Sigmoid colon (tissue), 7 donors: ENCODE data around the gene MARK4. TPM values are rescaled to one million over a fixed set of nuclear protein-coding genes. Genes with fewer than 3 reads are reported as not detected.
"Not testable (repeated sequence)": the region's sequence is repeated elsewhere in the genome, so short reads cannot be mapped to it uniquely, and the experiment has no call there.

ENCODE experiments used
- DNase-seq: peaks from one replicate; pipeline ENCODE4 v3.0.0-alpha.2; 2019
- H3K27ac ChIP-seq, 4 donors: fragments of 200-600 bp; sonication (generic); one replicate each; pipeline ENCODE4 v1.5.1; 2016 to 2019; ENCODE audit warnings: mild to moderate bottlenecking in 1 of 4
- H3K27me3 ChIP-seq, 3 donors: fragments of 200-600 bp; sonication (generic); one replicate each; pipeline ENCODE4 v1.5.1; 2019; ENCODE audit warnings: mild to moderate bottlenecking in 1 of 3
- H3K36me3 ChIP-seq, 4 donors: fragments of 200-600 bp; sonication (generic); one replicate each; pipeline ENCODE4 v1.5.1; 2016 to 2019
- H3K4me1 ChIP-seq, 4 donors: fragments of 200-600 bp; sonication (generic); one replicate each; pipeline ENCODE4 v1.5.1; 2017 to 2019
- H3K4me3 ChIP-seq, 4 donors: fragments of 200-600 bp; sonication (generic); one replicate each; pipeline ENCODE4 v1.5.1; 2017 to 2019; ENCODE audit warnings: mild to moderate bottlenecking in 2 of 4, moderate library complexity in 1 of 4
- H3K9me3 ChIP-seq, 4 donors: fragments of 200-600 bp in 3 of 4; sonication (generic) in 3 of 4; one replicate each; pipeline versions ENCODE4 v1.5.1 to v1.6.1; 2013 to 2019
- CTCF ChIP-seq, 4 experiments: fragments of 450-650 bp in 3 of 4; fragments of 200-600 bp in 1 of 4; IDR thresholded peaks; one replicate each; pipeline ENCODE4 v1.5.1; 2016 to 2019; ENCODE audit warnings: antibody characterized with exemption in 4 of 4, mild to moderate bottlenecking in 3 of 4, moderate library complexity in 2 of 4
- EP300 ChIP-seq, 4 donors: sonication (generic); formaldehyde crosslinking; IDR thresholded peaks; one replicate each; pipeline ENCODE4 v1.6.1; 2017; ENCODE audit warnings: antibody characterized with exemption in 4 of 4
- POLR2A ChIP-seq, 2 donors: fragments of 450-650 bp; IDR thresholded peaks; one replicate each; pipeline ENCODE4 v1.6.1; 2016; ENCODE audit warnings: antibody characterized with exemption in 2 of 2, mild to moderate bottlenecking in 2 of 2, moderate library complexity in 2 of 2
- POLR2AphosphoS5 ChIP-seq, 4 donors: sonication (generic); formaldehyde crosslinking; IDR thresholded peaks; one replicate each; pipeline ENCODE4 v1.6.1; 2017; ENCODE audit warnings: antibody characterized with exemption in 4 of 4
- WGBS, 2 donors: extraction: QIAGEN DNeasy Blood & Tissue Kit; methylation state at CpG; one replicate each; pipeline ENCODE4 v1.1.7; 2013; 5-methylcytosine and 5-hydroxymethylcytosine counted together
- intact Hi-C: fragments of 100-400 bp; cut with DNase I; formaldehyde crosslinking; loops from one replicate; pipeline ENCODE4 v1.15.1; 2023
- polyA plus RNA-seq, 3 donors: library from polyadenylated mRNA; stranded (reverse); fragments of 200-250 nt; gene quantifications; one replicate each; pipeline ENCODE4 v1.2.3, GENCODE V29; 2013
- total RNA-seq, 4 donors: library from RNA; depleted of rRNA; stranded (reverse); fragments of >200 nt; gene quantifications; one replicate each; pipeline ENCODE4 v1.1.0, GENCODE V29; 2016
- donor health status: healthy with polysubstance abuse.
- donor health status: Bipolar disorder and iron deficiency.
- donor health status: healthy.

Gene MARK4
- total and polyA plus RNA-seq, 7 donors: 6.2 to 39.9 (median 12.7) TPM

- Histone ChIP-seq H3K4me1 (peaks cover 0 to 40% (median 37%) of the 10 kb centered on the region in 4 donors), H3K9me3 (no peaks in the 10 kb centered on the region), H3K27me3 (peaks cover 4 to 11% (median 5%) of the 10 kb centered on the region in 3 donors), H3K4me3 (peak overlapping the region; percentile 18 to 47 (median 37)), H3K36me3 (no peaks in the 10 kb centered on the region), H3K27ac (peak overlapping the region; percentile 71 to 83 (median 79))
- TF ChIP-seq POLR2A (IDR thresholded peaks at IDR 0.05): peak; percentile 37 to 73
- TF ChIP-seq CTCF (IDR thresholded peaks at IDR 0.05): no peak
- peak; percentile 79 to 89 (median 85) for TF ChIP-seq POLR2AphosphoS5 (IDR thresholded peaks at IDR 0.05)
- 3 to 4% methylated on average over 30 of the region's 30 CpGs for WGBS, 2 donors
- peak; percentile 83 for DNase-seq
- intact Hi-C loops: no loop called here
Measured at GRCh38 chr19:45323671-45324081, 72.6 kb downstream of the MARK4 start.

GRCh38 chr19:45324349-45324907 lies 73.4 kb downstream of the MARK4 start:
- WGBS, 2 donors: 69 to 72% methylated on average over 11 of the region's 11 CpGs
- H3K4me1 ChIP-seq: peaks cover 0 to 40% (median 37%) of the 10 kb centered on the region in 4 donors
- H3K4me3 ChIP-seq: peak overlapping the region in 3 of 4 donors; percentile 34 to 47 (median 40)
- peaks cover 4 to 11% (median 5%) of the 10 kb centered on the region in 3 donors for H3K27me3 ChIP-seq
- no peak for TF ChIP-seq CTCF (IDR thresholded peaks at IDR 0.05)
- TF ChIP-seq POLR2A (IDR thresholded peaks at IDR 0.05): no peak
- TF ChIP-seq EP300 (IDR thresholded peaks at IDR 0.05): no peak
- no peak for TF ChIP-seq POLR2AphosphoS5 (IDR thresholded peaks at IDR 0.05)
- H3K36me3 ChIP-seq: no peaks in the 10 kb centered on the region
- intact Hi-C loops: no loop called here
- peak overlapping the region; percentile 71 to 83 (median 79) for H3K27ac ChIP-seq
- no peaks in the 10 kb centered on the region for H3K9me3 ChIP-seq
- DNase-seq: no peak

- TF ChIP-seq POLR2AphosphoS5 (IDR thresholded peaks at IDR 0.05): no peak
- H3K4me1 ChIP-seq: peaks cover 0 to 30% (median 29%) of the 10 kb centered on the region in 4 donors
- intact Hi-C loops: loop anchor here (5.0 kb wide), 1 partner anchor 465 kb away; the partner anchor contains the start of gene DMWD
- DNase-seq: no peak
- H3K27ac ChIP-seq: no peak overlapping the region
- WGBS, 2 donors: 67 to 76% methylated on average over 13 of the region's 13 CpGs
- no peak overlapping the region for H3K4me3 ChIP-seq
- H3K27me3 ChIP-seq: peaks cover 4 to 7% (median 5%) of the 10 kb centered on the region in 3 donors
- H3K9me3 ChIP-seq: no peaks in the 10 kb centered on the region
- no peaks in the 10 kb centered on the region for H3K36me3 ChIP-seq
Measured at GRCh38 chr19:45327404-45328143, 76.5 kb downstream of the MARK4 start.

- H3K4me3 ChIP-seq: no peak overlapping the region
- H3K27me3 ChIP-seq: no peaks in the 10 kb centered on the region
- WGBS, 2 donors: 80 to 87% methylated on average over 7 of the region's 7 CpGs
- H3K27ac ChIP-seq: no peak overlapping the region
- peaks cover 0 to 3% (median 1%) of the 10 kb centered on the region in 4 donors for H3K4me1 ChIP-seq
- no peaks in the 10 kb centered on the region for H3K36me3 ChIP-seq
- intact Hi-C loops: no loop called here
- H3K9me3 ChIP-seq: no peaks in the 10 kb centered on the region
- TF ChIP-seq EP300 (IDR thresholded peaks at IDR 0.05) (no peak), CTCF (IDR thresholded peaks at IDR 0.05) (no peak), POLR2AphosphoS5 (IDR thresholded peaks at IDR 0.05) (no peak), POLR2A (IDR thresholded peaks at IDR 0.05) (no peak)
- DNase-seq: no peak
Measured at GRCh38 chr19:45331411-45331810, 80.3 kb downstream of the MARK4 start.

GRCh38 chr19:45333609-45334303 lies 82.7 kb downstream of the MARK4 start:
- peaks cover 0 to 3% (median 0%) of the 10 kb centered on the region in 3 donors for H3K27me3 ChIP-seq
- WGBS, 2 donors: 82 to 87% methylated on average over 10 of the region's 10 CpGs
- no peak for TF ChIP-seq EP300 (IDR thresholded peaks at IDR 0.05)
- TF ChIP-seq CTCF (IDR thresholded peaks at IDR 0.05): no peak
- TF ChIP-seq POLR2AphosphoS5 (IDR thresholded peaks at IDR 0.05): no peak
- TF ChIP-seq POLR2A (IDR thresholded peaks at IDR 0.05): no peak
- H3K9me3 ChIP-seq: no peaks in the 10 kb centered on the region
- no peak overlapping the region for H3K4me3 ChIP-seq
- no peak for DNase-seq
- H3K36me3 ChIP-seq: no peaks in the 10 kb centered on the region
- H3K4me1 ChIP-seq: peaks cover 0 to 6% (median 2%) of the 10 kb centered on the region in 4 donors
- intact Hi-C loops: no loop called here
- H3K27ac ChIP-seq: no peak overlapping the region

GRCh38 chr19:45334881-45335280 lies 83.8 kb downstream of the MARK4 start:
- H3K27ac ChIP-seq, DNase-seq, H3K36me3 ChIP-seq, H3K9me3 ChIP-seq, intact Hi-C loops, H3K4me1 ChIP-seq, H3K4me3 ChIP-seq: not testable (repeated sequence)
- WGBS, 2 donors: 87 to 93% methylated on average over 4 of the region's 4 CpGs
- peaks cover 2 to 14% (median 3%) of the 10 kb centered on the region in 3 donors for H3K27me3 ChIP-seq
